ENCODE data around the gene SNX7. TPM values are rescaled to one million over a fixed set of nuclear protein-coding genes. Genes with fewer than 3 reads are reported as not detected.

The SNX7 gene
- polyA plus RNA-seq, 3 donors = 0.04 to 3.9 (median 0.15) TPM

- Histone ChIP-seq H2AFZ (ENCODE audit: insufficient read depth, low read depth, low read length, poor library complexity, severe bottlenecking) (no peak overlapping the region), H3K4me3 (replicated peaks in 1 of 3; ENCODE audit: low read depth in 2 of 3, low read length in 3 of 3) (no peak overlapping the region), H3K27me3 (ENCODE audit: control insufficient read depth in 2 of 2, insufficient read depth in 2 of 2, low read length in 2 of 2) (peaks cover 2 to 8% of the 10 kb centered on the region in 2 donors), H3K36me3 (replicated peaks in 1 of 2; ENCODE audit: control insufficient read depth in 1 of 2, insufficient read depth in 2 of 2, low read length in 2 of 2) (no peaks in the 10 kb centered on the region), H3K9me3 (replicated peaks in 1 of 2; ENCODE audit: control insufficient read depth in 1 of 2, insufficient read depth in 1 of 2, low read length in 2 of 2) (no peaks in the 10 kb centered on the region), H3K4me1 (ENCODE audit: control insufficient read depth in 1 of 2, insufficient read depth in 2 of 2, low read length in 2 of 2) (no peaks in the 10 kb centered on the region), H3K79me2 (ENCODE audit: insufficient read depth, low read length) (no peaks in the 10 kb centered on the region), H3K27ac (ENCODE audit: low read depth in 1 of 2, low read length in 2 of 2) (no peak overlapping the region), H4K20me1 (ENCODE audit: insufficient read depth, low read length) (no peaks in the 10 kb centered on the region), H3K9ac (ENCODE audit: insufficient read depth, low read length, poor library complexity, severe bottlenecking) (no peak overlapping the region), H3K4me2 (replicated peaks; ENCODE audit: extremely low read depth, low read length, poor library complexity, severe bottlenecking) (no peak overlapping the region)
- TF ChIP-seq, protein P1, sequence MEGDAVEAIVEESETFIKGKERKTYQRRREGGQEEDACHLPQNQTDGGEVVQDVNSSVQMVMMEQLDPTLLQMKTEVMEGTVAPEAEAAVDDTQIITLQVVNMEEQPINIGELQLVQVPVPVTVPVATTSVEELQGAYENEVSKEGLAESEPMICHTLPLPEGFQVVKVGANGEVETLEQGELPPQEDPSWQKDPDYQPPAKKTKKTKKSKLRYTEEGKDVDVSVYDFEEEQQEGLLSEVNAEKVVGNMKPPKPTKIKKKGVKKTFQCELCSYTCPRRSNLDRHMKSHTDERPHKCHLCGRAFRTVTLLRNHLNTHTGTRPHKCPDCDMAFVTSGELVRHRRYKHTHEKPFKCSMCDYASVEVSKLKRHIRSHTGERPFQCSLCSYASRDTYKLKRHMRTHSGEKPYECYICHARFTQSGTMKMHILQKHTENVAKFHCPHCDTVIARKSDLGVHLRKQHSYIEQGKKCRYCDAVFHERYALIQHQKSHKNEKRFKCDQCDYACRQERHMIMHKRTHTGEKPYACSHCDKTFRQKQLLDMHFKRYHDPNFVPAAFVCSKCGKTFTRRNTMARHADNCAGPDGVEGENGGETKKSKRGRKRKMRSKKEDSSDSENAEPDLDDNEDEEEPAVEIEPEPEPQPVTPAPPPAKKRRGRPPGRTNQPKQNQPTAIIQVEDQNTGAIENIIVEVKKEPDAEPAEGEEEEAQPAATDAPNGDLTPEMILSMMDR (IDR thresholded peaks at IDR 0.05) = no peak
- Mint-ChIP-seq H3K4me1 (no peaks in the 10 kb centered on the region), H3K36me3 (no peaks in the 10 kb centered on the region), H3K27ac (no peak overlapping the region), H3K4me3 (no peak overlapping the region), H3K27me3 (ENCODE audit: low read depth in 3 of 3) (peaks cover 1 to 10% (median 5%) of the 10 kb centered on the region in 3 donors), H3K9me3 (peaks cover 0 to 2% (median 0%) of the 10 kb centered on the region in 7 donors)
- intact Hi-C loops (cut with micrococcal nuclease) = no loop called here
- WGBS (ENCODE audit: insufficient coverage) = no CpG with 5 or more reads among the region's 2 CpGs
- no peak for DNase-seq
Measured at GRCh38 chr1:98668733-98669132, 7.2 kb downstream of the SNX7 start.

DNA sequence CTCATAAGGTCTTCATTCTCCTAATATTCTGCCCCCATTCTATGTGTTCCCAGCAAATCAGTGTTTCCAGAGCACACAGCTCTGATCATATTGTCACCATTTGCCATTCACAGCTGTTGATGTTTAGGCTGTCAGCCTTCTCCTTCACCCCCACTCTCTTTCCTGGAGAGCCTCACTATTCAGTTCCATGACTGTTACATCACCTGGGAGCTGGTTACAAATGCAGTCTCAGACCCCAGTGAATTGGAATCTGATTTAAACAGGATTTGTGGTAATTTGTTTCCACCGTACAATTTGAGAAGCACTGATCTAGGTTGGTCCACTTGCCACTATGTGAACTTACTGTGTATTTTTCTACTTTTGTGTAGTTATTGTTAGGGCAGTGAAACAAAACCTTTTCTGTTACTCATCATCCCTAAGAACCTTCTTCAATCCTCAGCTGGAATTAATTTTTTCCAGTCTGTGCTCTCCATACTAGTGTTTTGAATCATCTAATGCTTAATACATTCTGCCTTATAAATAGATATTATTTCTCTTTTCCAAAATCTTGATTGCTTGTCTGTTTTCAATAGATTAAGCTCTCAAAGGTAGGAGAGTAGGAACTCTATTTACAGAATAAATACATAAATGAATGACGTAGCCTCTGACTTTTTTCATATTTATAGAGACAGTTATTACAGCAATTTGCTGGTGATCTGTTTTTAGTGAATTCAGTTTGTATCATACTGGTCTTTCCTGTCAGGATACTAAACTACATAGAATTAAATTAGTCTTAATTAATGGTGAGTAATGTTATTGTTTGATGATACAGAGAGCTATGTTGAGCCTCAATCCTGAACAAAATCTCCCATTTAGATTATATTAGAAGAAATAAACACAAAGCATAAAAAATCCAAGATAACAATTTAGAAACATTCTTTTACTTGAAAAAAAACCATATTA, 8.1 kb downstream of the SNX7 start:
- intact Hi-C loops (cut with micrococcal nuclease) = no loop called here
- H3K4me3 Mint-ChIP-seq = no peak overlapping the region
- H3K36me3 Mint-ChIP-seq = no peaks in the 10 kb centered on the region

More for the DNA sequence above, 8.1 kb downstream of the SNX7 start:
- TF ChIP-seq, protein P1 (IDR thresholded peaks at IDR 0.05) = no peak
- no peak for DNase-seq
- no peak overlapping the region for H3K27ac Mint-ChIP-seq
- Histone ChIP-seq H2AFZ (ENCODE audit: insufficient read depth, low read depth, low read length, poor library complexity, severe bottlenecking) (no peak overlapping the region), H3K9me3 (replicated peaks in 1 of 2; ENCODE audit: control insufficient read depth in 1 of 2, insufficient read depth in 1 of 2, low read length in 2 of 2) (no peaks in the 10 kb centered on the region), H3K4me1 (ENCODE audit: control insufficient read depth in 1 of 2, insufficient read depth in 2 of 2, low read length in 2 of 2) (no peaks in the 10 kb centered on the region), H3K4me2 (replicated peaks; ENCODE audit: extremely low read depth, low read length, poor library complexity, severe bottlenecking) (no peak overlapping the region), H3K9ac (ENCODE audit: insufficient read depth, low read length, poor library complexity, severe bottlenecking) (no peak overlapping the region), H3K27me3 (ENCODE audit: control insufficient read depth in 2 of 2, insufficient read depth in 2 of 2, low read length in 2 of 2) (peaks cover 0 to under 1% of the 10 kb centered on the region in 2 donors), H3K79me2 (ENCODE audit: insufficient read depth, low read length) (no peaks in the 10 kb centered on the region), H3K4me3 (replicated peaks in 1 of 3; ENCODE audit: low read depth in 2 of 3, low read length in 3 of 3) (no peak overlapping the region), H3K27ac (ENCODE audit: low read depth in 1 of 2, low read length in 2 of 2) (no peak overlapping the region), H4K20me1 (ENCODE audit: insufficient read depth, low read length) (no peaks in the 10 kb centered on the region), H3K36me3 (replicated peaks in 1 of 2; ENCODE audit: control insufficient read depth in 1 of 2, insufficient read depth in 2 of 2, low read length in 2 of 2) (no peaks in the 10 kb centered on the region)
- peaks cover 0 to under 1% (median 0%) of the 10 kb centered on the region in 3 donors for H3K27me3 Mint-ChIP-seq (ENCODE audit: low read depth in 3 of 3)
- H3K9me3 Mint-ChIP-seq = peaks cover 0 to 2% (median 0%) of the 10 kb centered on the region in 7 donors
- no peaks in the 10 kb centered on the region for H3K4me1 Mint-ChIP-seq
- 100% methylated on average over 1 of the region's 2 CpGs for WGBS (ENCODE audit: insufficient coverage)
